Measurements from ENCODE around the gene GIGYF1.
A peak's percentile ranks its signal among the peaks of the same experiment; 100 is the strongest.

The GIGYF1 gene

DNA sequence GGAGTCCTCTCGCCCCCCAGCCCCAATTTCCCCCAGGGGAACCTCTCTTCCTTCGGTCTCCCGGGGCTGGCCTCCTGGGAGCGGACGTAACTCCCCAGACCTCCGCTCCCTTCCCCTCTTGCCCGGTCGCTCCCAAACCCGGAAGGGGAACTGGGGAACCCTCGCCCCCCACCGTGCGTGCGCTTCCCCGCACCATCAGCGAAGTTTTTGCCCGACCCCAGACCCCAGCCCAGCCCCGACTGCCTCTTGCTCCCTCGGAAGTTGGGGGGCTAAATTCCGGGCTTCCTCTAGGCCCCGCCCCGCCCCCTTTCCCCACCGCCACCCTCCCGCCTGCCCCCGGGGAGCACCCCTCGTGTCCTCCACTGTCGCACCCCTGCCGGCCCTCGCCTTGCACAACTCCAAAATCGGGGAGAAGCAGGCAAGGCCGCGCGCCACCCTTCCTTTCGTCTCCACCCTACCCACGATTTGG, 20.1 kb downstream of the GIGYF1 start:
- no peak for DNase-seq
- Histone ChIP-seq H3K27me3 (replicated peaks; ENCODE audit: insufficient read depth, low read length) (peaks cover 32% of the 10 kb centered on the region), H4K20me1 (ENCODE audit: insufficient read depth, low read length) (no peaks in the 10 kb centered on the region), H3K79me2 (ENCODE audit: low read length) (peaks cover 46% of the 10 kb centered on the region), H2AFZ (ENCODE audit: low read length) (peak overlapping the region; percentile 78), H3K4me1 (ENCODE audit: low read length) (no peaks in the 10 kb centered on the region), H3K4me3 (ENCODE audit: low read length) (peak overlapping the region; percentile 82), H3K27ac (ENCODE audit: low read length) (peak overlapping the region; percentile 52; the same call in 1 of the 2 replicates), H3K9me2 (replicated peaks; ENCODE audit: insufficient read depth, low read length) (no peaks in the 10 kb centered on the region), H3F3A (ENCODE audit: insufficient read depth, low read length) (no peaks in the 10 kb centered on the region), H3K9ac (ENCODE audit: low read length) (peak overlapping the region; percentile 85), H3K36me3 (replicated peaks; ENCODE audit: insufficient read depth, low read length) (no peaks in the 10 kb centered on the region), H3K9me3 (replicated peaks; ENCODE audit: insufficient read depth, low read length) (no peaks in the 10 kb centered on the region), H3K4me2 (ENCODE audit: low read depth, low read length) (peak overlapping the region; percentile 91; the same call in 1 of the 2 replicates)
- TF ChIP-seq EZH2 (optimal IDR thresholded peaks at IDR 0.05; ENCODE audit: low read depth, low read length) (no peak), EZH2phosphoT487 (IDR thresholded peaks at IDR 0.05; ENCODE audit: low read length) (no peak)
- TF ChIP-seq, protein P1, sequence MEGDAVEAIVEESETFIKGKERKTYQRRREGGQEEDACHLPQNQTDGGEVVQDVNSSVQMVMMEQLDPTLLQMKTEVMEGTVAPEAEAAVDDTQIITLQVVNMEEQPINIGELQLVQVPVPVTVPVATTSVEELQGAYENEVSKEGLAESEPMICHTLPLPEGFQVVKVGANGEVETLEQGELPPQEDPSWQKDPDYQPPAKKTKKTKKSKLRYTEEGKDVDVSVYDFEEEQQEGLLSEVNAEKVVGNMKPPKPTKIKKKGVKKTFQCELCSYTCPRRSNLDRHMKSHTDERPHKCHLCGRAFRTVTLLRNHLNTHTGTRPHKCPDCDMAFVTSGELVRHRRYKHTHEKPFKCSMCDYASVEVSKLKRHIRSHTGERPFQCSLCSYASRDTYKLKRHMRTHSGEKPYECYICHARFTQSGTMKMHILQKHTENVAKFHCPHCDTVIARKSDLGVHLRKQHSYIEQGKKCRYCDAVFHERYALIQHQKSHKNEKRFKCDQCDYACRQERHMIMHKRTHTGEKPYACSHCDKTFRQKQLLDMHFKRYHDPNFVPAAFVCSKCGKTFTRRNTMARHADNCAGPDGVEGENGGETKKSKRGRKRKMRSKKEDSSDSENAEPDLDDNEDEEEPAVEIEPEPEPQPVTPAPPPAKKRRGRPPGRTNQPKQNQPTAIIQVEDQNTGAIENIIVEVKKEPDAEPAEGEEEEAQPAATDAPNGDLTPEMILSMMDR (IDR thresholded peaks at IDR 0.05; ENCODE audit: low read length), result no peak

DNA sequence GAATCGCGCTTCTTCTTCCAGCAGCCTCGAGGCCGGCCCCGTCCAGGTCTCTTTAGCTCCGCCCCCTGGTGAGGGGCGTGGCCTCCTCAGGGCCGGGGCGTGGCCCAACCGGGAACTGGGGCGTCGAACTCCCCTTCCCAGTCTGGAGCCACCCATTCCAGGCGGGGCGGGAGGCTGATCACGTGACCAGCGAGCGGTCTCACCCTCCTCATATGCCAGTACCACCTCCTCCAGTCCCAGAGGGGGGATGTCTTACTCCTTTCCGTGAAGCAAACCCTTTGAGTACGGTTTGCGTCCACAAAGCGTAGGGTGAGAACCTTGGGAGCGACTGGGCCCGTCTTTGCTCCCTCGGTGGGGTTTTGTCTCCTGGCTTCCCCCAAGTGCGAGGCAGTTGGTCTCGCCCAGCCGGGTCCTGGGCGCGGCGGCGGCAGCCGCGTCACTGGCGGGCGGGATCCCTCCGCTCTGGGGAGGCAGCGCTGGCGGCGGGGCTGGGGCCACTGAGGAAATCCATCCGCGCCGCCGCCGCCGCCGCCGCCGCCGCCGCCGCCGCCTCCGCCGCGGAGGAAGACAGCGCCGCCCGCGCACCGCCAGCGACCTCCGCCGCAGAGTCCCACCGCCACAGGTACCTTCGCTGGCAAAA, 20.6 kb downstream of the GIGYF1 start, which contains the start of gene GNB2:
TSS of gene GNB2 (plus strand) at position 439 of the 640 bp plus-strand sequence. CDS start 2,526 bp downstream, outside the sequence.
- DNase-seq, result peak; percentile 96
- Histone ChIP-seq H3F3A (ENCODE audit: insufficient read depth, low read length) (no peaks in the 10 kb centered on the region), H3K4me2 (ENCODE audit: low read depth, low read length) (peak within 1 kb of the TSS; percentile 91), H4K20me1 (ENCODE audit: insufficient read depth, low read length) (no peaks in the 10 kb centered on the region), H3K4me3 (ENCODE audit: low read length) (peak within 1 kb of the TSS; percentile 82), H2AFZ (ENCODE audit: low read length) (peak within 1 kb of the TSS; percentile 89), H3K4me1 (ENCODE audit: low read length) (no peaks in the 10 kb centered on the region), H3K9me2 (replicated peaks; ENCODE audit: insufficient read depth, low read length) (no peaks in the 10 kb centered on the region), H3K9me3 (replicated peaks; ENCODE audit: insufficient read depth, low read length) (no peaks in the 10 kb centered on the region), H3K79me2 (ENCODE audit: low read length) (peaks cover 46% of the 10 kb centered on the region), H3K27me3 (replicated peaks; ENCODE audit: insufficient read depth, low read length) (peaks cover 36% of the 10 kb centered on the region), H3K27ac (ENCODE audit: low read length) (peak within 1 kb of the TSS; percentile 95), H3K36me3 (replicated peaks; ENCODE audit: insufficient read depth, low read length) (no peaks in the 10 kb centered on the region), H3K9ac (ENCODE audit: low read length) (peak within 1 kb of the TSS; percentile 95)
- TF ChIP-seq, protein P1 (IDR thresholded peaks at IDR 0.05; ENCODE audit: low read length), result no peak
- TF ChIP-seq EZH2 (optimal IDR thresholded peaks at IDR 0.05; ENCODE audit: low read depth, low read length) (no peak), EZH2phosphoT487 (IDR thresholded peaks at IDR 0.05; ENCODE audit: low read length) (no peak)

DNA sequence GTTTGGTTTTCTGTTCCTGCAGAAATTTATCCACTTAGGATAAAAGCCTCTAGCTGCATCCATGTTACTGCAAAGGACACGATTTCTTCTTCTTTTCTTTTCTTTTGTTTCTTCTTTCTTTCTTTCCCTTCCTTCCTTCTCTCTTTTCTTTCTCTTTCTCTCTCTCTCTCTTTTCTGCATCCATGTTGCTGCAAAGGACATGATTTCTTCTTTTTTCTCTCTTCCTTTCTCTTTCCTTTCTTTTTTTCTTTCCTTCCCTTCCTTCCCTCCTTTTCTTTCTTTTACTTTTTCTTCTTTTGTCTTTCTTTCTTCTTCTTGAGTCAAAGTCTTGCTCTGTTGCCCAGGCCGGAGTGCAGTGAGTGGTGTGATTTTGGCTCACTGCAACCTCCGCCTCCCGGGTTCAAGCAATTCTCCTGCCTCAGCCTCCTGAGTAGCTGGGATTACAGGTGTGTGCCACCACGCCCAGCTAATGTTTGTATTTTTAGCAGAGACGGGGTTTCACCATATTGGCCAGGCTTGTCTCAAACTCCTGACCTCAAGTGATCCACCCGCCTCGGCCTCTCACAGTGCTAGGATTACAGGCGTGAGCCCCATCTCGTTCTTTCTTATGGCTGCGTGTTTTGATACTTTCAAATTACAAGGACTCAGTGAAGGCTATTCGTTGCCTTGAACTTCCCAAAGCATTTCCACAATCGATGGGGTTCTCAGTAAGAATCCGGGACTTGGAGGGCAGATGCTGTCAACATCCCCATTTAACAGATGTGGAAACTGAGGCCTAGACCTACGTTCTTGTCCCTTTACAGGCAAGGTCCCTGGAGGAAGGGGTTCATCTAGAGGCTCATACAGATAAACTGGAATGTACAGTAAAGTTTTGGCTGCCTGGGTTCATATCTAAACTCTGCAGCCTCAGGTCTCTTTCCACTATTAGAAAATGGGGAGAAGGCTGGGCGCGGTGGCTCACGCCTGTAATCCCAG, 22.4 kb downstream of the GIGYF1 start:
- Histone ChIP-seq H3K4me1 (ENCODE audit: low read length) (no peaks in the 10 kb centered on the region), H3K36me3 (replicated peaks; ENCODE audit: insufficient read depth, low read length) (no peaks in the 10 kb centered on the region), H3K4me3 (ENCODE audit: low read length) (no peak overlapping the region), H3K4me2 (ENCODE audit: low read depth, low read length) (no peak overlapping the region), H3K27me3 (replicated peaks; ENCODE audit: insufficient read depth, low read length) (peaks cover 52% of the 10 kb centered on the region), H3K79me2 (ENCODE audit: low read length) (peaks cover 28% of the 10 kb centered on the region), H3F3A (ENCODE audit: insufficient read depth, low read length) (no peaks in the 10 kb centered on the region), H3K27ac (ENCODE audit: low read length) (no peak overlapping the region), H4K20me1 (ENCODE audit: insufficient read depth, low read length) (no peaks in the 10 kb centered on the region), H2AFZ (ENCODE audit: low read length) (no peak overlapping the region), H3K9me2 (replicated peaks; ENCODE audit: insufficient read depth, low read length) (no peaks in the 10 kb centered on the region), H3K9me3 (replicated peaks; ENCODE audit: insufficient read depth, low read length) (no peaks in the 10 kb centered on the region), H3K9ac (ENCODE audit: low read length) (no peak overlapping the region)
- no peak for TF ChIP-seq EZH2phosphoT487 (IDR thresholded peaks at IDR 0.05; ENCODE audit: low read length)
- TF ChIP-seq EZH2 (optimal IDR thresholded peaks at IDR 0.05; ENCODE audit: low read depth, low read length), result no peak
- TF ChIP-seq, protein P1 (IDR thresholded peaks at IDR 0.05; ENCODE audit: low read length), result no peak
- no peak for DNase-seq

All from MM.1S (cell line).